PC-3 (cell line): ENCODE measurements around the gene N4BP3.

ENCODE experiments used
- EZH2 ChIP-seq: fragments of 300-600 bp; sonication (generic); IDR thresholded peaks from one replicate; pipeline ENCODE4 v1.6.1; 2017; ENCODE audit warnings: antibody characterized with exemption, mild to moderate bottlenecking, low read length; ENCODE audit not compliant: unreplicated experiment
- EZH2phosphoT487 ChIP-seq: fragments of 300-600 bp; sonication (generic); IDR thresholded peaks from 2 replicates; pipeline ENCODE4 v1.6.1; 2018; ENCODE audit warnings: mild to moderate bottlenecking, antibody characterized with exemption, low read length, borderline replicate concordance
- TF ChIP-seq, protein P1 (sequence below): fragments of 300-600 bp; sonication (generic); conservative IDR thresholded peaks from 2 replicates; pipeline ENCODE4 v1.5.1; 2017; ENCODE audit warnings: antibody characterized with exemption, low read depth, mild to moderate bottlenecking, low read length

DNA sequence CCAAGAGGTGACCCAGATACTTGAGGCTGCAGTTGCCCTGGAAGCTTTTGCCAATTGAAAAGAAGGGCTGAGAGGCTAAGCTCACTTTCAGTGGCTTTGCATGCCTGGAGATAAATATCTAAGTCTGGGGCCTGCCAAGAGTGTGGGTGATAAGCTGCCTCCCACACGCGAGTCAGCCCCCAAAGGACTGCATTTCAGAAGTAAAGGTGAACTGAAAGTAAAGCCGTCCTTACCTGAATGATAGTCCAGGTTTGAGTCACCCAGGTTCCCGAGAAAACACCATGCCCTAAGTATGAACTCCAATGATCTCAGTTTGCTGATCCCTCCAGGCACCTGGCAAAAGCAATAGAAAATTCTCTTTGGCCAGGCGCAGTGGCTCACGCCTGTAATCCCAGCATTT, 22.5 kb upstream of the N4BP3 start:
- TF ChIP-seq, protein P1, sequence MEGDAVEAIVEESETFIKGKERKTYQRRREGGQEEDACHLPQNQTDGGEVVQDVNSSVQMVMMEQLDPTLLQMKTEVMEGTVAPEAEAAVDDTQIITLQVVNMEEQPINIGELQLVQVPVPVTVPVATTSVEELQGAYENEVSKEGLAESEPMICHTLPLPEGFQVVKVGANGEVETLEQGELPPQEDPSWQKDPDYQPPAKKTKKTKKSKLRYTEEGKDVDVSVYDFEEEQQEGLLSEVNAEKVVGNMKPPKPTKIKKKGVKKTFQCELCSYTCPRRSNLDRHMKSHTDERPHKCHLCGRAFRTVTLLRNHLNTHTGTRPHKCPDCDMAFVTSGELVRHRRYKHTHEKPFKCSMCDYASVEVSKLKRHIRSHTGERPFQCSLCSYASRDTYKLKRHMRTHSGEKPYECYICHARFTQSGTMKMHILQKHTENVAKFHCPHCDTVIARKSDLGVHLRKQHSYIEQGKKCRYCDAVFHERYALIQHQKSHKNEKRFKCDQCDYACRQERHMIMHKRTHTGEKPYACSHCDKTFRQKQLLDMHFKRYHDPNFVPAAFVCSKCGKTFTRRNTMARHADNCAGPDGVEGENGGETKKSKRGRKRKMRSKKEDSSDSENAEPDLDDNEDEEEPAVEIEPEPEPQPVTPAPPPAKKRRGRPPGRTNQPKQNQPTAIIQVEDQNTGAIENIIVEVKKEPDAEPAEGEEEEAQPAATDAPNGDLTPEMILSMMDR: no peak
- TF ChIP-seq EZH2phosphoT487 (no peak), EZH2 (no peak)
